GM12878 (cell line): Measurements from ENCODE around the gene KCNJ16. TPM values are rescaled to one million over a fixed set of nuclear protein-coding genes. Genes with fewer than 3 reads are reported as not detected.

Experiments used
- ATAC-seq: fragments of 200-7000 bp; cut with Tn5 transposase; 3 replicates; pipeline ENCODE4 v1.9.1; 2020; ENCODE audit warnings: mild to moderate bottlenecking, moderate library complexity
- BruUV-seq: library from RNA; stranded (reverse); fragments of 400-500 nt; replicated peaks from 2 replicates; lab custom pipeline; 2021; lab: Mats Ljungman, UMichigan
- CTCF ChIA-PET: fragments of 300-600 bp; sonication (Branson Sonifier 250); formaldehyde crosslinking; extraction: SDS; loops from one replicate; lab custom pipeline; 2021; ENCODE audit warnings: inconsistent platforms; lab: Yijun Ruan, JAX
- POLR2A ChIA-PET: fragments of 350-600 bp; formaldehyde crosslinking; extraction: SDS; loops from one replicate; lab custom pipeline; 2021; ENCODE audit warnings: inconsistent platforms; lab: Charles Lee
- RAD21 ChIA-PET: fragments of 300-600 bp; sonication (Branson Sonifier 250); formaldehyde crosslinking; loops from one replicate; lab custom pipeline; 2023; ENCODE audit warnings: antibody characterized with exemption; ENCODE audit not compliant: unreplicated experiment; lab: Charles Lee
- SMC1A ChIA-PET: fragments of 300-600 bp; sonication (Branson Sonifier 250); formaldehyde crosslinking; loops from one replicate; lab custom pipeline; 2023; ENCODE audit not compliant: unreplicated experiment, uncharacterized antibody; lab: Charles Lee
- DNase-seq: peaks from one replicate; pipeline ENCODE4 v3.0.0-alpha.2; 2011; ENCODE audit warnings: low read depth, low spot score
- FAIRE-seq: peaks from 3 replicates; lab custom pipeline; 2011; peaks lifted over from hg19 to GRCh38; lab: Jason Lieb, UNC
- H2AFZ ChIP-seq: 2 replicates; pipeline ENCODE4 v1.6.0; 2011; ENCODE audit warnings: low read depth, low read length, control low read depth; ENCODE audit not compliant: control insufficient read depth
- H3K27ac ChIP-seq: 2 replicates; pipeline ENCODE4 v1.5.1; 2011; ENCODE audit warnings: control low read depth; ENCODE audit not compliant: control insufficient read depth, insufficient read depth
- H3K27me3 ChIP-seq, 2 experiments: replicated peaks in 1 of 2; 2 replicates each; pipeline versions ENCODE4 v1.6.0 to v1.6.1; 2011; ENCODE audit warnings: low read length in 1 of 2; ENCODE audit not compliant: control insufficient read depth in 2 of 2, insufficient read depth in 2 of 2
- H3K36me3 ChIP-seq, 2 experiments: 2 replicates each; pipeline ENCODE4 v1.5.1; 2011; ENCODE audit warnings: low read length in 1 of 2; ENCODE audit not compliant: control insufficient read depth in 2 of 2, insufficient read depth in 2 of 2
- H3K4me1 ChIP-seq: 2 replicates; pipeline ENCODE4 v1.6.1; 2011; ENCODE audit warnings: mild to moderate bottlenecking, low read length, moderate library complexity, mixed read lengths; ENCODE audit not compliant: control insufficient read depth, insufficient read depth
- H3K4me2 ChIP-seq: 2 replicates; pipeline ENCODE4 v1.6.0; 2011; ENCODE audit warnings: control low read depth; ENCODE audit not compliant: control insufficient read depth, insufficient read depth
- H3K4me3 ChIP-seq: fragments of 200-600 bp; sonication (generic); 2 replicates; pipeline ENCODE4 v1.5.1; 2016
- H3K79me2 ChIP-seq: 2 replicates; pipeline ENCODE4 v1.6.0; 2011; ENCODE audit warnings: low read length; ENCODE audit not compliant: control insufficient read depth, insufficient read depth
- H3K9ac ChIP-seq: 2 replicates; pipeline ENCODE4 v1.8.0; 2011; ENCODE audit warnings: low read length, control low read depth, mixed read lengths; ENCODE audit not compliant: control insufficient read depth, insufficient read depth
- H3K9me3 ChIP-seq: replicated peaks from 3 replicates; pipeline ENCODE4 v1.5.1; 2011; ENCODE audit warnings: mild to moderate bottlenecking, low read length; ENCODE audit not compliant: control insufficient read depth, insufficient read depth
- H4K20me1 ChIP-seq: 2 replicates; pipeline ENCODE4 v1.6.0; 2011; ENCODE audit not compliant: control insufficient read depth, insufficient read depth
- ASH2L ChIP-seq: fragments of 300-600, 200-600 bp; sonication (generic); IDR thresholded peaks from 2 replicates; pipeline ENCODE4 v1.6.1; 2017; ENCODE audit warnings: low read depth, mild to moderate bottlenecking, borderline replicate concordance
- ELK1 ChIP-seq: IDR thresholded peaks from 2 replicates; pipeline ENCODE4 v1.6.1; 2012; ENCODE audit warnings: low read depth, low read length, improper control_type of control experiment
- FOXK2 ChIP-seq: fragments of 450-650 bp; IDR thresholded peaks from 2 replicates; pipeline ENCODE4 v1.6.1; 2017; ENCODE audit warnings: mild to moderate bottlenecking, moderate library complexity
- JUNB ChIP-seq: IDR thresholded peaks from 2 replicates; pipeline ENCODE4 v1.6.1; 2016; ENCODE audit warnings: antibody characterized with exemption, mild to moderate bottlenecking
- MAX ChIP-seq: IDR thresholded peaks from 2 replicates; pipeline ENCODE4 v1.6.1; 2012; ENCODE audit warnings: low read depth, low read length, improper control_type of control experiment
- MTA2 ChIP-seq: fragments of 450-650 bp; IDR thresholded peaks from 2 replicates; pipeline ENCODE4 v1.6.1; 2016; ENCODE audit warnings: low read depth, mild to moderate bottlenecking, moderate library complexity
- PKNOX1 ChIP-seq: fragments of 450-650 bp; IDR thresholded peaks from 2 replicates; pipeline ENCODE4 v1.6.1; 2016; ENCODE audit warnings: mild to moderate bottlenecking
- RAD21 ChIP-seq: IDR thresholded peaks from 2 replicates; pipeline ENCODE4 v1.6.1; 2011; ENCODE audit warnings: mild to moderate bottlenecking, low read depth, low read length, moderate library complexity; ENCODE audit not compliant: insufficient read depth
- REST ChIP-seq: IDR thresholded peaks from 2 replicates; pipeline ENCODE4 v1.6.1; 2012; ENCODE audit warnings: mild to moderate bottlenecking, low read depth, low read length
- SP1 ChIP-seq: IDR thresholded peaks from one replicate; pipeline ENCODE4 v1.6.1; 2011; ENCODE audit warnings: low read depth, low read length
- SRF ChIP-seq, 2 experiments: IDR thresholded peaks; 2 replicates each; pipeline ENCODE4 v1.6.1; 2011; ENCODE audit warnings: low read depth in 2 of 2, low read length in 2 of 2, mild to moderate bottlenecking in 1 of 2, moderate library complexity in 1 of 2
- STAT1 ChIP-seq: fragments of 450-650 bp; conservative IDR thresholded peaks from 2 replicates; pipeline ENCODE4 v1.6.1; 2014; ENCODE audit warnings: antibody characterized with exemption, mild to moderate bottlenecking
- ZNF274 ChIP-seq: IDR thresholded peaks from one replicate; pipeline ENCODE4 v1.8.0; 2011; ENCODE audit not compliant: insufficient read length, insufficient read depth
- WGBS: methylation state at CpG from one replicate; pipeline ENCODE4 v1.1.6; 2016; ENCODE audit warnings: low lambda C conversion rate; ENCODE audit not compliant: insufficient replicate concordance, insufficient coverage; ENCODE audit errors: missing lambda C conversion rate; 5-methylcytosine and 5-hydroxymethylcytosine counted together
- in situ Hi-C: fragments of 300-500 bp; cut with MboI; formaldehyde crosslinking; loops from 9 replicates; pipeline ENCODE4 v1.14.3; 2018; ENCODE audit warnings: mixed read lengths
- intact Hi-C: fragments of 100-400 bp; cut with micrococcal nuclease; formaldehyde crosslinking; loops from one replicate; pipeline ENCODE4 v1.14.2; 2022; ENCODE audit not compliant: unreplicated experiment
- polyA plus RNA-seq, 11 experiments: library from polyadenylated mRNA; depleted of rRNA in 4 of 11; unstranded in 6 of 11; stranded (reverse) in 5 of 11; fragments of >200 nt; fragmentation: Nextera tagmentation in 4 of 11; fragmentation: Illumina TruSeq in 1 of 11; extraction: Ambion mirVana in 4 of 11; extraction: Trizol in 1 of 11; gene quantifications; 1 replicate in 1 of 11; 2 replicates in 10 of 11; pipeline versions ENCODE4 v1.2.1 to v1.2.3, GENCODE V29; 2011 to 2016; ENCODE audit warnings: inconsistent platforms in 2 of 11, missing spikeins in 2 of 11, low read depth in 1 of 11
- total RNA-seq, 4 experiments: library from RNA; depleted of rRNA in 3 of 4; stranded (reverse); fragments of >200 nt in 3 of 4; fragmentation: Illumina TruSeq in 1 of 4; extraction: Trizol in 1 of 4; gene quantifications; 2 replicates each; pipeline versions ENCODE4 v1.2.1 to v1.2.3, GENCODE V29; 2013 to 2021

KCNJ16 gene
- total and polyA plus RNA-seq, 10 of the 15 experiments (the other 5 are each of a cell fraction or from before 2014, with no cell fraction given): 0.08 to 0.24 (median 0.20) TPM; not detected in 7

GRCh38 chr17:70080541-70081347 lies 5.7 kb downstream of the KCNJ16 start:
- no peak for FAIRE-seq
- POLR2A ChIA-PET: no interaction called here

More at GRCh38 chr17:70080541-70081347, 5.7 kb downstream of the KCNJ16 start:
- intact Hi-C loops: no loop called here
- H3K4me2 ChIP-seq: no peak overlapping the region
- H3K27me3 ChIP-seq: no peaks in the 10 kb centered on the region
- SMC1A ChIA-PET: no interaction called here
- no peaks in the 10 kb centered on the region for H3K4me1 ChIP-seq
- TF ChIP-seq STAT1 (no peak), ZNF274 (no peak), PKNOX1 (no peak), REST (no peak), JUNB (no peak), MTA2 (no peak), SRF (IDR thresholded peaks at IDR 0.05; ENCODE audit: low read depth in 2 of 2, low read length in 2 of 2) (no peak), ELK1 (no peak), RAD21 (no peak), SP1 (no peak), ASH2L (no peak), MAX (no peak), FOXK2 (no peak)
- TF ChIP-seq, all 136 proteins: peak for 0
- Histone ChIP-seq H3K27ac (no peak overlapping the region), H3K79me2 (no peaks in the 10 kb centered on the region), H2AFZ (no peak overlapping the region), H3K4me3 (no peak overlapping the region), H3K9ac (no peak overlapping the region), H4K20me1 (no peaks in the 10 kb centered on the region), H3K9me3 (no peaks in the 10 kb centered on the region), H3K36me3 (no peaks in the 10 kb centered on the region)
- ChIA-PET CTCF (interaction anchor here (0.7 kb wide), 1 partner anchor 171 kb away, joined by 3 read pairs; no protein-coding TSS in a partner anchor), RAD21 (no interaction called here)
- WGBS: 32% methylated on average over 7 of the region's 7 CpGs
- in situ Hi-C loops: no loop called here
- DNase-seq (no peak), ATAC-seq (no peak)
- BruUV-seq: no TSS peak
